ENCODE results near the gene AFG1L. TPM values are rescaled to one million over a fixed set of nuclear protein-coding genes. Genes with fewer than 3 reads are reported as not detected.
A peak's percentile ranks its signal among the peaks of the same experiment; 100 is the strongest.

AFG1L gene
- total and polyA plus RNA-seq, 8 donors = 1.2 to 4.7 (median 3.8) TPM

GRCh38 chr6:108557494-108558371 lies 262.9 kb downstream of the AFG1L start:
- Histone ChIP-seq H3K27ac (peak overlapping the region; percentile 84 to 99 (median 96)), H3K36me3 (no peaks in the 10 kb centered on the region), H3K9me3 (no peaks in the 10 kb centered on the region), H3K27me3 (no peaks in the 10 kb centered on the region), H3K4me3 (peak overlapping the region; percentile 46 to 97 (median 80)), H3K4me1 (peaks cover 0 to 6% (median 5%) of the 10 kb centered on the region in 3 donors)
- 0 to 1% methylated on average over 88 to 105 of the region's 105 CpGs for WGBS, 2 donors
- FAIRE-seq (no peak), ATAC-seq (peak; percentile 32 to 50 (median 34)), DNase-seq (peak; percentile 45 to 88 (median 77))
- intact Hi-C loops (cut with DNase I) = loop anchor here in 2 of 3 donors (10.0 kb wide), 1 partner anchor 227 kb away; no protein-coding TSS in a partner anchor
- no peak for TF ChIP-seq CTCF (IDR thresholded peaks at IDR 0.05)

- peaks cover 0 to 12% (median 6%) of the 10 kb centered on the region in 3 donors for H3K4me1 ChIP-seq
- peak; percentile 96 to 99 (median 98) for DNase-seq
- peak; percentile 65 to 77 (median 68) for ATAC-seq
- no peaks in the 10 kb centered on the region for H3K36me3 ChIP-seq
- no peak for TF ChIP-seq CTCF (IDR thresholded peaks at IDR 0.05)
- no peaks in the 10 kb centered on the region for H3K27me3 ChIP-seq
- FAIRE-seq = no peak
- H3K9me3 ChIP-seq = no peaks in the 10 kb centered on the region
- H3K4me3 ChIP-seq = peak overlapping the region; percentile 66 to 97 (median 96)
- intact Hi-C loops (cut with DNase I) = loop anchor here in 2 of 3 donors (10.0 kb wide), 1 partner anchor 226 kb away; no protein-coding TSS in a partner anchor
- peak overlapping the region; percentile 84 to 99 (median 96) for H3K27ac ChIP-seq
- WGBS, 2 donors = 0% methylated on average over 58 of the region's 58 CpGs
Observed at GRCh38 chr6:108558372-108559096, 263.7 kb downstream of the AFG1L start.

- ATAC-seq = peak; percentile 42 to 62 (median 48)
- TF ChIP-seq CTCF (IDR thresholded peaks at IDR 0.05) = no peak
- no peaks in the 10 kb centered on the region for H3K9me3 ChIP-seq
- peak; percentile 90 to 96 (median 92) for DNase-seq
- no peaks in the 10 kb centered on the region for H3K27me3 ChIP-seq
- peak overlapping the region; percentile 91 to 99 (median 96) for H3K27ac ChIP-seq
- H3K4me3 ChIP-seq = peak overlapping the region; percentile 87 to 97 (median 96)
- intact Hi-C loops (cut with DNase I) = loop anchor here in 2 of 3 donors (10.0 kb wide), 1 partner anchor 226 kb away; no protein-coding TSS in a partner anchor
- peaks cover 3 to 19% (median 13%) of the 10 kb centered on the region in 3 donors for H3K4me1 ChIP-seq
- 0% methylated on average over 41 to 84 of the region's 84 CpGs for WGBS, 2 donors
- FAIRE-seq = no peak
- H3K36me3 ChIP-seq = no peaks in the 10 kb centered on the region
Observed at GRCh38 chr6:108559097-108559883, 264.4 kb downstream of the AFG1L start.

- ATAC-seq = peak; percentile 1 to 3 (median 2)
- no peak for FAIRE-seq
- Histone ChIP-seq H3K4me3 (peak overlapping the region; percentile 87 to 97 (median 96)), H3K27me3 (no peaks in the 10 kb centered on the region), H3K4me1 (peaks cover 9 to 26% (median 19%) of the 10 kb centered on the region in 3 donors), H3K27ac (peak overlapping the region; percentile 91 to 99 (median 96)), H3K36me3 (no peaks in the 10 kb centered on the region), H3K9me3 (no peaks in the 10 kb centered on the region)
- intact Hi-C loops (cut with DNase I) = loop anchor here in 2 of 3 donors (10.0 kb wide), 1 partner anchor 225 kb away; no protein-coding TSS in a partner anchor
- TF ChIP-seq CTCF (IDR thresholded peaks at IDR 0.05) = no peak
- peak in 5 of 6 donors; percentile 66 to 84 (median 69) for DNase-seq
- 0 to 1% methylated on average over 48 to 64 of the region's 64 CpGs for WGBS, 2 donors
Observed at GRCh38 chr6:108559884-108560462, 265.1 kb downstream of the AFG1L start.

Measured in pancreas (tissue), 10 donors.